Measurements from ENCODE around the gene BRPF1.

The BRPF1 gene, protein sequence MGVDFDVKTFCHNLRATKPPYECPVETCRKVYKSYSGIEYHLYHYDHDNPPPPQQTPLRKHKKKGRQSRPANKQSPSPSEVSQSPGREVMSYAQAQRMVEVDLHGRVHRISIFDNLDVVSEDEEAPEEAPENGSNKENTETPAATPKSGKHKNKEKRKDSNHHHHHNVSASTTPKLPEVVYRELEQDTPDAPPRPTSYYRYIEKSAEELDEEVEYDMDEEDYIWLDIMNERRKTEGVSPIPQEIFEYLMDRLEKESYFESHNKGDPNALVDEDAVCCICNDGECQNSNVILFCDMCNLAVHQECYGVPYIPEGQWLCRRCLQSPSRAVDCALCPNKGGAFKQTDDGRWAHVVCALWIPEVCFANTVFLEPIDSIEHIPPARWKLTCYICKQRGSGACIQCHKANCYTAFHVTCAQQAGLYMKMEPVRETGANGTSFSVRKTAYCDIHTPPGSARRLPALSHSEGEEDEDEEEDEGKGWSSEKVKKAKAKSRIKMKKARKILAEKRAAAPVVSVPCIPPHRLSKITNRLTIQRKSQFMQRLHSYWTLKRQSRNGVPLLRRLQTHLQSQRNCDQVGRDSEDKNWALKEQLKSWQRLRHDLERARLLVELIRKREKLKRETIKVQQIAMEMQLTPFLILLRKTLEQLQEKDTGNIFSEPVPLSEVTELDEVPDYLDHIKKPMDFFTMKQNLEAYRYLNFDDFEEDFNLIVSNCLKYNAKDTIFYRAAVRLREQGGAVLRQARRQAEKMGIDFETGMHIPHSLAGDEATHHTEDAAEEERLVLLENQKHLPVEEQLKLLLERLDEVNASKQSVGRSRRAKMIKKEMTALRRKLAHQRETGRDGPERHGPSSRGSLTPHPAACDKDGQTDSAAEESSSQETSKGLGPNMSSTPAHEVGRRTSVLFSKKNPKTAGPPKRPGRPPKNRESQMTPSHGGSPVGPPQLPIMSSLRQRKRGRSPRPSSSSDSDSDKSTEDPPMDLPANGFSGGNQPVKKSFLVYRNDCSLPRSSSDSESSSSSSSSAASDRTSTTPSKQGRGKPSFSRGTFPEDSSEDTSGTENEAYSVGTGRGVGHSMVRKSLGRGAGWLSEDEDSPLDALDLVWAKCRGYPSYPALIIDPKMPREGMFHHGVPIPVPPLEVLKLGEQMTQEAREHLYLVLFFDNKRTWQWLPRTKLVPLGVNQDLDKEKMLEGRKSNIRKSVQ (N-terminal part only)

DNA sequence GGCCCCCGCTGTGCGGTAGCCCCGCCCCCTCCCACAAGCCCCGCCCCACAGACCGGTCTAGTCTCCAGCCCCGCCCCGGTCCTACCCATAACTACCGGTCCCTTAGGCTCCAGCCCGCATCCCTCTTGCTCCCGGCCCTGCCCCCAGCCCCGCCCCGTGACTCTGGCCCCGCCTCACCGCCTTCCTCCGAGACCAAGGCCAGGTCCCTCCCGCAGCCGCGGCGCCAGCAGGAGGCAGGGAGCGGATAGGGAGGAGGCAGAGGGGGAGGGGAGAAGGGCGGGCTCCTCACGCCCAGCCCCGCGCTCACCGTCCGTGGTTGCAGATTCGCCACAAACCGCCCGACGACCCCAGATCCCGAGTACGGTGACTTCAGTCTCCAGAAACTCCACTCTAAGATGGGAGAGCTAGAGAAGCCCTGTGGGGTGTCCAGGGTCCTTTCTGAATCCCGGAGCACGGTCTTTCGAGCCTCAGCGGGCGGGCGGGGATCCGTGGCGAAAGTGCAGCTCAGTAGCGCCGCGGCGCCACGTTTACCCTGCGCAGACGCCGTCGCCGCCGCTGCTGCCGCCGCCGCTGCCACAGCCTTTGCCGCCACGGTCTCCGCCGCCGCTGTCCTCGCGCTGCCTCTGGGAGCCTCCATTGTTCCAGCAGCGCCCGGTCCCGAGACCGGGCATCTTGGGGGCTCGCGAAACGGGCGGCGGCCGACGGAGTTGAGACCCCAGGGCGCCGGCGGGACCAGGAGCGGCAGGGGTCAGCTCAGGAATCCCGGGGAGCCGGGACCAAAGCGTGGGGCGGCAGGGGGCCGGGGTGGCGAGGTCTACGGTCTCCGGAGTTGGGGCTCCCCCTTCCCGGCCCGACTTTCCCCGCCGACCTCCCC is at the start of gene BRPF1:
Gene BRPF1, plus strand, starts transcription at position 530 of the 874 bp plus-strand sequence. CDS start 2,406 bp downstream, outside the sequence.
- peak; percentile 88 for DNase-seq

DNA sequence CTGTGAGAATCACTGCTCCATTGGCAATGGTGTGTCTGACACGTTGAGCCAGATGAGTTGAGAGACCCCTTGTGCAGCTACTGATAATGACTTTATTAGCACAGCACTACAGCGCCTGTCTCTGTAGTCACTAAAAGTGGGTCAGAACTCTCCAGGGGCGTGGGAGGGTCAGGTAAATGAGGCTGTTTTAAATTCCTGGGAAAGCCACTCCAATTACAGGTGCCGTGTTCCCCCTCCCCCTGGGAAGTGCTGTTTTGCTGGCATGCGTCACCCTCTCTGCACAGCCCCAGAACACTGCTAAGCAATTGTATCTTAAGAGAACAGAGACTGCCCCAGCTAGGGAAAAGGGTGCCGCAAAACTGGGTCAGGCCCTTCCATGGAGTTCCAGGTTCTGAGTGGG is 49.4 kb upstream of the BRPF1 start:
- no peak for DNase-seq

DNA sequence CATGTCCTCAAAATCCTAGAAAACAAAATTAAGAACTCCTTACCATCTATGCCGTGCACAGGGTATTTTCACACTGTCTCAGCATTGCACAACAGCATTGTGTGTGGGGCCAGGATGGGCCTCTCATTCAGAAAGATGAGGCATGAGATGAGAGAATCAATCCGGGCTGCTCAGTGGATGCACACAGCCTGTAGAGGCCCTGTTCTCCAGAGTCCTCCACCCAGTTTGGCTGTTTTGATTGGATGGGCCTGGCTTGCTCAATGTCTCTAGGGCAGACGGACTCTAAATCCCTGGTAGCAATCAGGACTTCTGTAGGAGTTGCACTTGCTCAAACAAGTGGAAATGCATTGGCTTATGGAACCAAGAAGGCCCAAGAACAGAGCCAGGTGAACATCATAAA is 48.1 kb upstream of the BRPF1 start:
- no peak for DNase-seq

DNA sequence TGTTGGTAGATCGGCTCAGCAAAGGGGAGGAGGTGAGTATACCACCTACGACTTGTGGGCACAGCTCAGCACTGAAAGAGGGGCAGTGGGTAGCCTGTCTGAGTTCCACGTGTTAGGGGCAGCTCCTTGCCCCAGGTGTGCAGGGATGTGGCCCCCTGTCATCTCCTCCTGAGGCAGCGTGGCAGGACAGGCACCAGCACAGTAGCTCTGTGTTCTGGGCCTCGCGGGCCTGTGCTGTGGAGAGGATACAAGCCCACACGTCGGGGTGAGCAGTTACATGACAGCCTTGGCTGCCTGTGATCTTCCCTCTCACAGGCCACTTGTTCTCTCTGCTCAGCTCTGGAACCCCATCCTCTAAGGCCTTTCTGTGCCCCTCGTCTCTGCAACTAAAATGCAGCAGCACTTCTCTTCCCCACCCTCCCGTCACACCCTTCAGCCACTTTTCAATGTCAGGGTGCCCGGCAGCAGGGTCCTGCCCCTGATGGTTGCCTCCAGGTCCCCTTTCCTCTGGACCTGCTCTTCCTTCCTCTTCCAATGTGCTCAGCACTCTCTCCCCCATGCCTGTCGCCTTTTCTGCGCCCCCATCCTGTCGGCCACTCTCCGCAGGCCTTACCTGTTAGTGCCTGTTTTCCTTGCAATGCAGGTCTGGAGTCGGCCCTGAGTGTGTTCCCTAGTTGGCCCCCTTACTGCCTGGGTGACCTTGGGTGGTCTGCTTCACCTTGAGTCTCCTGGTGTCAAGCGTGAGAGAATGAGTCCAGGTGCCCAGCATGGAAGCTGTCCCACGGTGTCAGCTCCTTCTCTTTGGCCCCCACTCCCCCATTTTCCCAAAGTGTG is 46.1 kb upstream of the BRPF1 start:
- no peak for DNase-seq

DNA sequence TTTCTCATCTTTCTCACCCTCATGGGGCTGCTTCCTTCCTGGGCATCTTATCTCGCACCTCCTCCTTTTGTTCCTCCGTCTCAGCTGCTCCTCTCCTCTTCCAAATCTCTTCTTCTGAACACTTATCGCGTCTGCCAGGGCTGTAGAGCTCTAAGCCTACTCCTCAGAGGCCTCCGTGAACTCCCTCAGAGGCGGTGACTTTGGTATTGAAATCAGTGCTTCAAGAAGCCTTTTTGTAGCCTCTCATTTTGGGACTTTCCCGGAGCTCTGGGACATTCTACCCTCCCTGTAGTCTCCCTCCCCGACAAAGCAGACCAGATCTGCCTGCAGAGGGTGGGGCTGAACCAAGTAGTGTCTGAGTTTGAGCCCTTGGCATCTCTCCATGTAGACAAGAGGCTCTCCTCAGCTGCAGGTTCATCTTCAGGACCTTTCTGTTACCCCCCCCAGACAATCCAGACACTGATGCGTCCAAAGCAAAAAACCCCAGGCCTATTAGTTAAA is 45.4 kb upstream of the BRPF1 start:
- DNase-seq = no peak

DNA sequence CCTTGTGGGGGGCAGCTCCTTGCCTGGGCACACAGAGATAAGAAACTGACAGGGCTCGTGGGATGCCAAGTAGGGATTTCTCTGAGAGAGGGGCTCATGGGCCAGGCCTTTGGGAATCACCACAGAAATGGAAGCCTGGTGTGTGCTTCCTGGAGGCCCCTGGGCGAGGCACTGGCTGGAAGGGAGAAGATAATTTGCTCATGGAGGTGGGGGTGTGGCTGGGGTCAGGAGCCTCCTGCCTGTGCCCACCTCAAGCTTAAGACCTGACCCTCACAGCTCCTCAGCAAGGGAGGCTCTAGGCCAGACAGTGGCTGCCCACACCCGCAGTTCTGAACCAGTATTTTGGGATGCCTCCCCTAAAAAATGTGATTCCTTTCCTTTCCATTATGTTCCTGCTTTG is 44.8 kb upstream of the BRPF1 start:
- no peak for DNase-seq

DNA sequence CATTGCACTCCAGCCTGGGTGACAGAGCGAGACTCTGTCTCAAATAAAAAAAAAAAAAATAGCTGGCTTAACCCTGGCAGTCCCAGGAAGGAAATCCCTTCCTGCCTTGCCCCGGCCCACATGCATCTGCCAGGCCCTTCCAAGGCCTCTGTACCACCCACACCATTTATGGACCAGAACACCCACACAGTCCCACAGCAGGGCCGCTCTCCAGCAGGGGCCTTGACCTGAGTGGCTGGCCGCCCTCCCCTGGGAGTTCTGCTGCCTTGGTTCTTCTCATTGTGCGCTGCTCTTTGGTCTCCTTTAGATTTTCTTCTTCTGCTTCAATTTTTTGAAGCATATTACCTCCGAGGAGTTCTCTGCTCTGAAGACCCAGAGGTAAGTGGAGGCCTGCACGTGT is 44.0 kb upstream of the BRPF1 start:
- DNase-seq = no peak

DNA sequence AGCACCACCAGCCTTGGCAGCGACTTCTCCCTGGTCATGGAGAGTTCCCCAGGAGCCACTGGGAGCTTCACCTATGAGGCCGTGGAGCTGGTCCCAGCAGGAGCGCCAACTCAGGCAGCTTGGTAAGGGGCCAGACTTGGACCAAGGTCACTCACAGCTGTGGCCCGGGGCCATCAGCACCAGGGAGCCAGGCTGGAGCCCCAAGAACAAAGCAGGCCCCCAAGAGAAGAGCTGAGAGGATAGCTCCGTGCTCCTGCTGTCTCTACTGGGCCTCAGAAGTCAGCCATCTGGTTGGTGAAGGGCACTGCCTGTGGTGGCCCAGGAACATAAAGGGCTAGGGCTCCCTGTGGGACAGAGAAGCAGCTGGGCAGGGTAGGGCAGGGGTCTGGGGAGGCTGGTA is 42.6 kb upstream of the BRPF1 start:
- DNase-seq = no peak

DNA sequence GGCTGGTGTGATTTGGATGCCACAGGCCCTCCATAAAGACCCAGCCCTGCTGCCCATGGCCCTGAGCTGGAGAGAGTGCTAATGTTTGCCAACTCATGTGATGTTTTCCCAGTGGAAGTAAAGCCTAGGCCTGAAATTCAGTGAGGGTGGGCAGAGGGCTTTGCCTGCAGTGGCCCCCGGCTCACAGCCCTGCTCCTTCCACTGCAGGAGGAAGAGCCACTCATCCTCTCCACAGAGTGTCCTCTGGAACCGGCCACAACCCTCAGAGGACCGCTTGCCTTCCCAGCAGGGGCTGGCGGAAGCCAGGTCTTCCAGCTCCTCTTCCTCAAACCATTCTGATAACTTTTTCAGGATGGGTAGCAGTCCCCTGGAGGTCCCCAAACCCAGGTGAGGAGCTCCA is 41.8 kb upstream of the BRPF1 start:
- no peak for DNase-seq

DNA sequence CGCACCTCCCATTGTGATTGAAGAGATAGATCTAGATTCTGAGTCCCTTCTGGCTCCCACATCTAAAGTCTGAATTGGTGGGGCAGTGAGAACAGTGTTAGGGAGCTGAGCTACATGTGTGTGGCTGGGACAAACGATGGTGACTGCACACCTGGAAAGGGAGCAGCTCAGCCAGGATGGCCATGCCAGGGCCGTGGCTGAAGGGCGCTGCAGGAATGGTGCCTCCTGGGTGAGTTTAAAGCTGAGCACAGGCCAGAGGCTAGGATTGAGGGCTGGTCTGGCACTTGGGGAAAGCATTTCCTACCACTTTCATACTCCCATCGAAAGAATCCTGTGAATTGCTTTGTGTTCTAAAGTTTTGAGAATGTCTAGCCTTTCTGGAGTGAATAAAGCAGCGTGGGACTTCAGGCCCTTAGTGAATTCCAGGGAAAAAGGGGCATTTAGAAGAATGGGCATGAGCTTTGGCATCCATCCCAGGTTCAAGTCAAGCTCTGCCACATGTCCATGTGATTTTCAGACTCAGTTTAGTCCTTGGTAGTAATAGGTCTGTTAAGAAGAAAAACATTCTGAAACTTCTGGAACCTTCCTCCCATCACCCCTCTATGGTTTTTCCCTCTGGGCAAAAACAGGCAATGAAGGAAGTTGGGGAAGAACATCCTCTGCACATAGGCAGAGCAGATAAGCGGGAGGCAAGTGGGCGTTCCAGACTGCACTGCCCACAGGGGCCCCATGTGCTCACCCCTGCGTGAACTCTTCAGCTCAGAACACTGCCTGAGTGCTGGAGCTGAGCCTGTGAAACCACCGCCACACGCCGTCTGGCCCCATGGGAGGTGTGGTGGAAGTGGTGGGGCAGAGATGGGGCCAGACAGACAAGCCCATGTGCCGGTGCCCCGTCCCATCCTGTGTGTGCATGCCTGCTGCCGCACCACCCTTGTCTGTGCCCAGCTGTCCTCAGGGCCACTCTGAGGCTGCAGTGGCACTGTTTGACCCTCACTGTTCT is 40.8 kb upstream of the BRPF1 start:
- no peak for DNase-seq

DNA sequence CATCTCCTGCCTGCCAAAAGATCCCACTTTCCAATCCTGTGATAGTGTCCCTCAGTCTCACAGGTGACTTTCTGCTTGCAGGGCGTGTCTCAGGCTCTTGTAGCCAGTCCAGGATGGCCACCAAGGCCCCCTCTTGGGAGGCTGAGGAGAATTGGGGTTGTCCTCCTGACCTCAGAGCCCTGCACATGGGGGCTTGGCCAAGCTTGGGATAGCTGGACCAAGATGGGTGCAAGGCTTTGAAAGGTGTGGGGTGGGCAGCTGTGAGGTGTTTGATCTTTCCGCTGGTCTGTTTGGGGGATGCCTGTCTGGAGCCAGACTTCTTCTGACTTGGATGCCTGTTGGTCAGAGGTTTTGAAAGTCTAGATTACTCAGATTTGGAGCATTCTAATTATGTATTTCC is 39.9 kb upstream of the BRPF1 start:
- DNase-seq = no peak

DNA sequence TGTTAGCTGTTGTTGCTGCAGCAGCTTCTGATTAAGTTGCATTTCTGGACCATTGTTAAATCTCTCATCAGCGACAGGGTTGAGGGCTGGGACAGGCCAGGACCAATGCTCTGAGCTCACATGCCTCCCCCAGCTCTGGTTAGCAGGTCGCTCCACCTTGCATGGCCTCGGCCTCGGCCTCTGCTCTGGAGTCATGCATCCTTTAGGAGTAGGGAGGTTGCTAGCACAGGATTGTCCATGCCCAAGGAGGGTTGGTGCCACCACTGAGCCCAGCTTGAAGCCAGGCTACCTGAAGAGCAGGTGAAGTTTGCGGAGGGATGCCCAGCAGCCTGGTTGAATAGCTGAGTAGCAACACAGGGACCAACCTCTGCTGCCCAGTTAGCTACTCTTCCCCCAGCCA is 39.1 kb upstream of the BRPF1 start:
- DNase-seq = no peak

DNA sequence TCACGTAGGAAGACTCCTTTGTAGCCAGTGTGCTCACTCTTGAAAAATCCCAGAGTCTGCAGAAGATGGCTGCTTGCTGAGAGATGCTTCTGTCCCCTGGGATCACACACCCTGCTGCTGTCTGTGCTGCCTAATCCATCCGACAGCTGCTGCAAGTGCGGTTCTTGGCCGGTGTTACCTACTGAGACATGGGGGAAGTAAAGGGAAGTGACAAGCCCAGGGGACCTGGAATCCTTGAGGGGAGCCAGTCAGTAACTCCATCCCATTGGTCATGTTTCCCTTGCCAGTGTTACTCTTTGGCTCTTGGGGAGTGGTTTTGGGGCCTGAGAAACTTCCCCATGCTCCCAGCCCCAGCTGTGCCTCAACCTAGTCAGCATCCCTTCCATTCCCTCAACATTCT is 36.2 kb upstream of the BRPF1 start:
- peak; percentile 61 for DNase-seq

DNA sequence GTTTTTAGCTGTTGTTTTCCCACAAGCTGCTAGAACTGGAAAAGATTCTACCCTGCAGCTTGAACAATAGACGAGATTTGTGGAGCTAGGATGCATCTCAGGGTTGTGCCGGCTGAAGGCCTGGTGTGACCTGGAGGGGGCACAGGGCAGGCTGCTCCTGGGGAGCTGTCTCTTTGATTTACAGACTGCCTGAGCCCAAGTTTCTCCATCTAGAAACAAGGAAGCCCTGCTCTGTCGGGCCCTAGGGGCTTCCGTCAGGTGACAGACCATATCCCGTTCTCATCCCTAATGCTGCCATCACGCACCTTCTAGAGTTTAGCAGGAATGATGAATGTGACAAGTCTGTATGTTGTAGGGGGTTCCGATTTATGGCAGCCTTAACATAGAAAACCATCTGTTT is 35.8 kb upstream of the BRPF1 start:
- no peak for DNase-seq

DNA sequence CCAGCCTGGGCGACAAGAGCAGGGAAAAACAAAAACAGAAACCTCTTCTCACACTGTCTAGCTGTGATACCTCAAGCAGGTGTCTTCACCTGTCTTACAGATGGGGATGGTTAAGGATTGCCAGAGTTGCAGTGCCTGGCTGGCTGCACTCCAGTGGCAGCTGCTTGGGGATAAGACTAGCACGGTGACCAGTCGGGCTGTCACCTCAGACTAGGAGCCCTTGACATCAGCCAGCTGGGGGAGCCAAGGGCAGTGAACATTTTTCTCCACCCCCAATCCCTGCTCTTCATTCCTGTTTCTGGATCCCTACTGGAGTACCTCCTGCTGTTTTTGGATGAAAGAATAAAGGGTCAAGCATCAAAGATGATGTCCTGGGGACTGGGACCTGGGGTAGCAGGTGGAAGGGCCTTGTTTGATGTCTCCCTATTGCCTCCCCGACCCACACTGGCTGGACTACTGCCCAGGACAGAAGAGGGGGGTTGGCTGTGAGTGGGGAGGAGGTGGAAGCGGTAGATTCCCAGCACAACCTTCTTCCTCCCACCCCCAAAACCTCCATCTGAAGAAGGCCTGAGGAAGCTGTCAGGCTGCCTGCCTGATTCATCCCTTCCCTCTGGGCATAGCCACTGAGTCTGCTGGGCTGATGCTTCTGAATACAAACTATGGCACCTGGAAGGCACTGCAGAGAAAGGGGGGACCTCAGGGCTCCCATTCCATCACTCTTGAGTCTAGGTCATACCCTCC is 34.9 kb upstream of the BRPF1 start:
- no peak for DNase-seq

DNA sequence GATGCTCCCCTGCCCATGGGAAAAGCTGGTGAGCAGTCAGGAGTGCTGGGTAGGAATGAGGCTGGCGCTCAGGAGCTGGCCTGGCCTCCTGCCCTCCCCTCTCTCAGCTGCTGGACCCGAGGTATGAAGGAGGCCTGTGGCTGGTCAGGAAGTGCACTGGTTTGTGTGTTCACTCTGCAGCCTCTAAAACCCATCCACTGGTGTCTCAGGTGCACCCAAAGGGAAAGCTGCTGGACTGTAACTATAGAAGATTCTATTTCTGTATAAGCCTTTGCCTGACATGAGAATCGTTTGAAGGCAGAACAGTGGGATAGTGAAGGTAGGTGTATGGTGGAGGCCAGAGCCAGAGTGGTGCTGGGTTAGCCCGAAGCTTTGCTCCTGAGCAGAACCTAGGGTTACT is 33.6 kb upstream of the BRPF1 start:
- DNase-seq = no peak

DNA sequence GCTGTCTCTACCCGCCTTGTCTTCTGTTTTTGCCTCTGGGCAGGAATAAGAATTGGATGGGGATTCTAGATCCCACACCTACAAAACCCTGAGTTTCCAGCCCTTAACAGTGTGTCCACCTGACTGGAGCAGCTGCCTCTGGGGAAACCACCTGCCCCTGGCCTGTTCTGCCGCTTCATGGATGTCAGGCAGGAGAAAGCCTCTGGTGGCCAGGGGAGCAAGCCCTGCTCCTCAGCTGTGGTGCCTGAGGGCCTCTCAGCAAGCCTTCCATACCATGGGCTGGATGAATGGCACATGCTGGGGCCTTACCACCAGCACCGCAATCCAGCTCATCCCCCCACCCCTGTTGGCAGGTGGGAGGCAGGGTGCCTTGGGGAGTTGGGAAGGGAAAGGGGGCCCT is 33.2 kb upstream of the BRPF1 start:
- no peak for DNase-seq

DNA sequence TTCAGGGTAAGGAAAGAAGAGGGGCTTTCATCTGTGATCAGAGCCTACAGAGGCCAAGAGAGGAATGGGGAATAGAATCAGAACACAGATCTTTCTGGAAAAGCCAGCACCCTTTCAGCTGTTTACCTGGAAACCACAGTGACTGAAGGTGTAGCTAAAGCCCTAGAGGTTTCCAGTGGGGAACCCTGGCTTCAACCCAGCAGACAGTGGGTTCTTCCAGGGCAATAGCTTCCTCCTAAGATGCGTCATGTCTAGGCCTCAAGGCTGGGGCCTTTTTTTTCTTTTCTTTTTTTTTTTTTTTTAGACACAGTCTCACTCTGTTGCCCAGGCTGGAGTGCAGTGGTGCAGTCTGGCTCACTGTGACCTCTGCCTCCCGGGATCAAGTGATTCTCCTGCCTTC is 31.0 kb upstream of the BRPF1 start:
- no peak for DNase-seq

DNA sequence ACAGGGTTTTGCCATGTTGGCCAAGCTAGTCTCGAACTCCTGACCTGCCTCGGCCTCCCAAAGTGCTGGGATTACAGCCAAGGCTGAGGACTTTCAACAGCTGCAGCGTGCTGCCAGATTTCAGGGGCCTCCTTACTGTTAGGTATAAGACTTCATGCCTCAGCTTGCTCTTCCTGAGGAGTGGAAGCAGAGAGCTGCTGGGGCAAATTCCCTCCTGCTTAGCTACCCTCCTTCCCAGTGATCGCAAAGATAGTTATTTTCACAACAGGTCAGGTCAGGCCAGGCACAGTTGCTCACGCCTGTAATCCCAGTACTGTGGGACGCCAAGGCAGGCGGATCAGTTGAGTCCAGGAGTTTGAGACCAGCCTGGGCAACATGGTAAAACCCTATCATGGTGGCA is 30.5 kb upstream of the BRPF1 start:
- DNase-seq = no peak
